Fibroblast of lung (primary cell): ENCODE data around the gene NEDD4L. TPM values are rescaled to one million over a fixed set of nuclear protein-coding genes. Genes with fewer than 3 reads are reported as not detected.
"Not testable (repeated sequence)": the region's sequence is repeated elsewhere in the genome, so short reads cannot be mapped to it uniquely, and the experiment has no call there.

Experiments used
- DNase-seq, 2 donors: peaks; one replicate each; pipeline versions ENCODE4 v3.0.0 to v3.0.0-alpha.2; 2010; ENCODE audit warnings: low read depth in 2 of 2
- H2AFZ ChIP-seq: 2 replicates; pipeline ENCODE4 v1.5.1; 2012; ENCODE audit warnings: low read length, control low read depth, inconsistent platforms
- H3K27ac ChIP-seq: 2 replicates; pipeline ENCODE4 v1.5.1; 2011; ENCODE audit warnings: low read length, control low read depth; ENCODE audit not compliant: insufficient read depth
- H3K27me3 ChIP-seq: 2 replicates; pipeline ENCODE4 v1.5.1; 2011; ENCODE audit warnings: mild to moderate bottlenecking, low read length; ENCODE audit not compliant: control insufficient read depth, insufficient read depth
- H3K36me3 ChIP-seq: 2 replicates; pipeline ENCODE4 v1.5.1; 2011; ENCODE audit warnings: low read length; ENCODE audit not compliant: control insufficient read depth, insufficient read depth
- H3K4me1 ChIP-seq: 2 replicates; pipeline ENCODE4 v1.5.1; 2011; ENCODE audit warnings: low read length; ENCODE audit not compliant: control insufficient read depth, insufficient read depth; ENCODE audit errors: extremely low read depth
- H3K4me2 ChIP-seq: 2 replicates; pipeline ENCODE4 v1.5.1; 2011; ENCODE audit warnings: low read length, control low read depth; ENCODE audit not compliant: insufficient read depth; ENCODE audit errors: extremely low read depth
- H3K4me3 ChIP-seq, 4 experiments: fragments of 200-600 bp in 1 of 4; sonication (generic) in 1 of 4; replicated peaks in 1 of 4; 2 replicates each; pipeline ENCODE4 v1.5.1; 2011 to 2016; ENCODE audit warnings: low read length in 4 of 4, low read depth in 3 of 4, mild to moderate bottlenecking in 3 of 4, control low read depth in 2 of 4, inconsistent platforms in 1 of 4, mixed read lengths in 1 of 4; ENCODE audit not compliant: insufficient read depth in 1 of 4; ENCODE audit errors: control extremely low read depth in 1 of 4
- H3K79me2 ChIP-seq: 2 replicates; pipeline ENCODE4 v1.5.1; 2012; ENCODE audit warnings: mild to moderate bottlenecking, low read length, inconsistent platforms; ENCODE audit not compliant: control insufficient read depth, insufficient read depth
- H3K9ac ChIP-seq: 2 replicates; pipeline ENCODE4 v1.5.1; 2011; ENCODE audit warnings: mild to moderate bottlenecking, low read length, control low read depth; ENCODE audit not compliant: insufficient read depth
- H3K9me3 ChIP-seq: 2 replicates; pipeline ENCODE4 v1.5.1; 2012; ENCODE audit warnings: low read depth, low read length; ENCODE audit not compliant: control insufficient read depth, insufficient read depth
- H4K20me1 ChIP-seq: 2 replicates; pipeline ENCODE4 v1.5.1; 2011; ENCODE audit warnings: low read length; ENCODE audit not compliant: control insufficient read depth, insufficient read depth; ENCODE audit errors: extremely low read depth
- EZH2 ChIP-seq: IDR thresholded peaks from 2 replicates; pipeline ENCODE4 v1.5.1; 2012; ENCODE audit warnings: low read length, control low read depth, mild to moderate bottlenecking; ENCODE audit errors: missing control alignments
- polyA plus RNA-seq, 2 donors: library from polyadenylated mRNA; depleted of rRNA in 1 of 2; stranded (reverse) in 1 of 2; unstranded in 1 of 2; fragments of >200 nt; gene quantifications; 2 replicates each; pipeline ENCODE4 v1.2.1, GENCODE V29; 2011 to 2012; ENCODE audit warnings: missing spikeins in 1 of 2
- total RNA-seq: library from RNA; depleted of rRNA; stranded (reverse); fragments of >200 nt; gene quantifications from 2 replicates; pipeline ENCODE4 v1.2.1, GENCODE V29; 2014
- TF ChIP-seq, protein P1 (sequence below), 2 donors: IDR thresholded peaks in 1 of 2; conservative IDR thresholded peaks in 1 of 2; 1 replicate in 1 of 2; 2 replicates in 1 of 2; pipeline ENCODE4 v1.5.1; 2011 to 2012; ENCODE audit warnings: low read length in 2 of 2, control low read depth in 1 of 2, inconsistent platforms in 1 of 2, low read depth in 1 of 2, mild to moderate bottlenecking in 1 of 2

The NEDD4L gene
- total and polyA plus RNA-seq, 2 donors (not counting 1 experiment from before 2014, with no cell fraction given): 5.5 to 18.7 TPM

DNA sequence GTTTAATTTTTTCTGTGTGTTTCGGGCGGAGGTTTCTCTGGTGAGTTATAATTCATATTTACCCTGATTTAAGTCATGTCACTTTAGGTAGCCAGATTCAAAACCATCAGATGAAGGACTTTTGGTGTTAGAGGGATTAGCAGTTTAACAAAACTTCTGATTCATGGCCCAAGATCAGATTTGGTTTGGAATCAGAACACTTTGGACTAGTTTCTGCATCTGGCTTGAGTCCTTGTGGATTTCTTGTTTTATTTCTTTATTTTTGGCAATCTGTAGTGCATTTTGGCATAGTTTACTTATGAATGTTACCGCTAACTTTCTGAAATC is 3.5 kb downstream of the NEDD4L start:
- no peak overlapping the region for H3K4me3 ChIP-seq
- H4K20me1 ChIP-seq: no peaks in the 10 kb centered on the region
- DNase-seq: no peak
- no peaks in the 10 kb centered on the region for H3K27me3 ChIP-seq
- TF ChIP-seq, protein P1, sequence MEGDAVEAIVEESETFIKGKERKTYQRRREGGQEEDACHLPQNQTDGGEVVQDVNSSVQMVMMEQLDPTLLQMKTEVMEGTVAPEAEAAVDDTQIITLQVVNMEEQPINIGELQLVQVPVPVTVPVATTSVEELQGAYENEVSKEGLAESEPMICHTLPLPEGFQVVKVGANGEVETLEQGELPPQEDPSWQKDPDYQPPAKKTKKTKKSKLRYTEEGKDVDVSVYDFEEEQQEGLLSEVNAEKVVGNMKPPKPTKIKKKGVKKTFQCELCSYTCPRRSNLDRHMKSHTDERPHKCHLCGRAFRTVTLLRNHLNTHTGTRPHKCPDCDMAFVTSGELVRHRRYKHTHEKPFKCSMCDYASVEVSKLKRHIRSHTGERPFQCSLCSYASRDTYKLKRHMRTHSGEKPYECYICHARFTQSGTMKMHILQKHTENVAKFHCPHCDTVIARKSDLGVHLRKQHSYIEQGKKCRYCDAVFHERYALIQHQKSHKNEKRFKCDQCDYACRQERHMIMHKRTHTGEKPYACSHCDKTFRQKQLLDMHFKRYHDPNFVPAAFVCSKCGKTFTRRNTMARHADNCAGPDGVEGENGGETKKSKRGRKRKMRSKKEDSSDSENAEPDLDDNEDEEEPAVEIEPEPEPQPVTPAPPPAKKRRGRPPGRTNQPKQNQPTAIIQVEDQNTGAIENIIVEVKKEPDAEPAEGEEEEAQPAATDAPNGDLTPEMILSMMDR (conservative IDR thresholded peaks at IDR 0.05 in 1 of 2, IDR thresholded peaks at IDR 0.05 in 1 of 2; ENCODE audit: low read depth in 1 of 2, low read length in 2 of 2): no peak
- TF ChIP-seq EZH2: no peak
- H2AFZ ChIP-seq: no peak overlapping the region
- H3K4me2 ChIP-seq: no peak overlapping the region
- H3K9ac ChIP-seq: no peak overlapping the region
- H3K36me3 ChIP-seq: no peaks in the 10 kb centered on the region
- no peak overlapping the region for H3K27ac ChIP-seq
- H3K79me2 ChIP-seq: no peaks in the 10 kb centered on the region
- peaks cover 8% of the 10 kb centered on the region for H3K4me1 ChIP-seq
- H3K9me3 ChIP-seq: no peaks in the 10 kb centered on the region

DNA sequence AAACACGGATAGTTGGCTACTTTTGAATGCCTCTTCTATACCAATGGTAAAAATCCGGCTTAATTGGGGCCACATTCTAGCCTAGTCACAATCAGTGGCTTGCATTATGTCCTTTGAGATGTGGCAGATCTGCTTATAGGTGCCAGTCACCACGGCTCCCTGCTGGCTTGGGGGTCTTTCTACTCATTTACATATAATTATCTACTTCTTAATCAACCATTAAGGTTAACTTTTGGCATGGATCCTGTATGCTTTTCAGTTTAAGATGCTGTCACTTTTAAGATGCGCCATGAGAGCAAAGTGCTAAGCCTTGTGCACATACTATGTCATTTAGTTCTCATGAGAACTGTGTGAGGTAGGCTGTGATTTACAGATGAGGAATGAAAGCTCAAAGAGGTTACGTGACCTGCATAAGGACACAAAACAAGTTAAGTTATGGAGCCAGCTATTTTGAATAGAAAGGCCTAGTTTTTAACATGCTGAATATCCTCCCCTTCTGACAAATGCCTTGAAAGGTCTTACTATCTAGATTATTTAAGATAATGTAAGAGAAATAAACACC is 4.1 kb downstream of the NEDD4L start:
- Histone ChIP-seq H3K27me3 (no peaks in the 10 kb centered on the region), H3K4me1 (peaks cover 8% of the 10 kb centered on the region), H3K4me2 (no peak overlapping the region), H3K9ac (no peak overlapping the region), H3K36me3 (no peaks in the 10 kb centered on the region), H4K20me1 (no peaks in the 10 kb centered on the region), H3K9me3 (no peaks in the 10 kb centered on the region), H3K27ac (no peak overlapping the region), H3K4me3 (no peak overlapping the region), H3K79me2 (no peaks in the 10 kb centered on the region), H2AFZ (no peak overlapping the region)
- no peak for DNase-seq
- TF ChIP-seq, protein P1 (conservative IDR thresholded peaks at IDR 0.05 in 1 of 2, IDR thresholded peaks at IDR 0.05 in 1 of 2; ENCODE audit: low read depth in 1 of 2, low read length in 2 of 2): no peak
- no peak for TF ChIP-seq EZH2

- TF ChIP-seq, protein P1 (conservative IDR thresholded peaks at IDR 0.05 in 1 of 2, IDR thresholded peaks at IDR 0.05 in 1 of 2; ENCODE audit: low read depth in 1 of 2, low read length in 2 of 2): no peak
- TF ChIP-seq EZH2: no peak
- Histone ChIP-seq H3K79me2 (no peaks in the 10 kb centered on the region), H4K20me1 (no peaks in the 10 kb centered on the region), H3K27ac (no peak overlapping the region), H3K9me3 (no peaks in the 10 kb centered on the region), H3K9ac (no peak overlapping the region), H3K4me2 (no peak overlapping the region), H2AFZ (no peak overlapping the region), H3K27me3 (no peaks in the 10 kb centered on the region), H3K4me1 (peaks cover 8% of the 10 kb centered on the region), H3K4me3 (no peak overlapping the region), H3K36me3 (no peaks in the 10 kb centered on the region)
- no peak for DNase-seq
Measured at GRCh38 chr18:58049000-58049688, 5.1 kb downstream of the NEDD4L start.

- H3K4me1 ChIP-seq, H3K4me3 ChIP-seq, H3K27me3 ChIP-seq: not testable (repeated sequence)
Measured at GRCh38 chr18:58050963-58051362, 6.9 kb downstream of the NEDD4L start.

More at GRCh38 chr18:58050963-58051362, 6.9 kb downstream of the NEDD4L start:
- H3K9me3 ChIP-seq, H3K27ac ChIP-seq, H3K4me2 ChIP-seq, DNase-seq, H3K79me2 ChIP-seq, H4K20me1 ChIP-seq, H3K9ac ChIP-seq, H2AFZ ChIP-seq, H3K36me3 ChIP-seq: not testable (repeated sequence)
